ENCODE data around the gene ADAM19.

ADAM19 gene

DNA sequence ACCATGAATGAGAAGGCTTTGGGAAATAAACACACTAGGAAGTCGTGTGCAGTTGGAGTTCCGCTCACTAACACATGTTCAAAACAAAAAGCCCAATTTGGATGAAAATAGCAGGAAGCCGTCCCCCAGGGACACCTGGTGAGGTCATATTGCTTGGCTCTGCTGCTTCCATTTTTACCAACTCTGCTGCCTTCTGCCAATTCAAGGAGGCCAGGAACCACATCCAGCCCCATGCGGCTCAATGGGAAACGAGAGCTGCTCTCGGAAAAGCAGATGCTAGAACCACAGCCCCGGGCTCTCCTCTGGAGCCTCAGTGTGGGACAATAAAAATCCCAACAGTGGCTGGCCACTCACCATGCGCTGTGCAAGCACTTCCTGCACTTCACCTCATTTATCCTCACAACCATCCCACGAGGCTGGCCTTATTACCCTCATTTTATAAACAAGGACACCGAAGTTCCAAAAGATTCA is 13.4 kb downstream of the ADAM19 start:
- DNase-seq = no peak

DNA sequence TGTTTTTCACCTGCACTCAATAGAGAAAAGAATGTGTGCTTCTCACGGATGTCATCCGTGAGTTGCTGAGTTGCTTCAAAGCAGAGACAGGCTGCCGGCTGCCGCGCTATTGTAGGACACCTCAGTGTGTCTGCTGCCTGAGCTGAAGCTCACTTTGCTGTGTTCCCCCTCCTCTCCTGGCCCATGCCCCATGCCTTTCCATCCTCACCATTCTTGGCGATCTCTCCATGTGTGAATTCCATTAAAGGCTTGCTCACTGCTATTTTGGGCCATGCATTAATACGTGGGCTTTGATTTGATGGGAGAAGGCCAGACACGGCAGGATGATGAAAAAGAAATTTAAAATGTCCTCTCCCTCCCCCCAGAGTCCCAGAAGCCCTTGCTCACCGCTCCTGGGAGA is 14.5 kb downstream of the ADAM19 start:
- DNase-seq = no peak

- DNase-seq = no peak
Measured at GRCh38 chr5:157559301-157559700, 16.3 kb downstream of the ADAM19 start.

DNA sequence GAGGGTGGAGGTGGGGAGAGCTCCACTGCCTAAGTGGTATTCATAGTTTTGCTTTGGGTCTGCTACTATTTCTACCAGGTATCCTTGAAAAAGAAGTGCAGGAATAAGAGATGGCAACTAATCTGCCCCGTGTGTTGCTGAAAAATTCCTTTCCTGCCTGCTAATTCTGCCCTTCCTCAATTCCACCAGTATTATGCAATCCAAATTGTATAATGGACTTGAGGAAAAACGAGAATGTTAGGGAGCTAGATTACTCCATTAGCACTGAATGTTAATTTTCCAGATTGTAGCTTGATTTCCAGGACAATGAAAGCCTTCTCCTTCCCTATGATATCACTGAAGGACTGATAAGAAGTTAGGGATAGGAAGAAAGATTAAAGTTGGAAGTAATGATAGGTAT is 16.9 kb downstream of the ADAM19 start:
- DNase-seq = no peak

GRCh38 chr5:157558041-157558595 is 17.5 kb downstream of the ADAM19 start:
- DNase-seq = no peak

DNA sequence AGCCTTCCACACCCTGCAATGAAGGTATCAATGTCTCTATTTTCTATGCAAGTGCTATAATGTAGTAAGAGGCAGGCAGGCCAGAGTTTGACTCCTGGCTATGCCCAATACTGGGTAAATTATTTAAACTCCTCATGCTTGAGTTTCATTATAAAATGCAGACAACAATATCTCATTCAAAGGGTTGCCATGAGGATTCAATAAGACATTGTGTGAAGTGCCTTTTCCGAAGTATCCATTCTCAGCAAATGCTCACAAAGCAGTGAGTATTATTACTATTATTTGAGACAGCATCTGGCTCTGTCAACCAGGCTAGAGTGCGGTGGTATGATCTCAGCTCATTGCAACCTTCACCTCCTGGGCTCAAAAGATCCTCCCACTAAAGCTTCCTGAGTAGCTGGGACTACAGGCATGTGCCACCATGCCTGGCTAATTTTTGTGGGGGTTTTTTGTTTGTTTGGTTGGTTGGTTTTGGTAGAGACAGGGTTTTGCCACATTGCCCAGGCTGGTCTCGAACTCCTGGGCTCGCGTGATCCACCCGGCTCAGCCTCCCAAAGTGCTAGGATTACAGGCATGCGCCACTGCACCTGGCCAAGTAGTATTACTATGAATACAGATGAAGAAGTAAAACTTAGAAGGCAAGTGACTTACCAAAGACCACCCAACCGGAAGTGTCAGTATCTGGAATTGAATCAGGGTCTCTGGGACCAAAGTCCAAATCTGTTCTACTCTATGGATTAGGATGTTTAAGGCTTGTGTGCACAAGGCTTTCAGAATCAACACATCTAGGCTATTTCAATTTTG is 18.8 kb downstream of the ADAM19 start:
- DNase-seq = no peak

- no peak for DNase-seq
Measured at GRCh38 chr5:157555037-157555640, 20.4 kb downstream of the ADAM19 start.

- DNase-seq = no peak
Measured at GRCh38 chr5:157554179-157555036, 21.2 kb downstream of the ADAM19 start.

- DNase-seq = no peak
Measured at GRCh38 chr5:157552650-157553049, 22.9 kb downstream of the ADAM19 start.

- no peak for DNase-seq
Measured at GRCh38 chr5:157550663-157551062, 24.9 kb downstream of the ADAM19 start.

DNA sequence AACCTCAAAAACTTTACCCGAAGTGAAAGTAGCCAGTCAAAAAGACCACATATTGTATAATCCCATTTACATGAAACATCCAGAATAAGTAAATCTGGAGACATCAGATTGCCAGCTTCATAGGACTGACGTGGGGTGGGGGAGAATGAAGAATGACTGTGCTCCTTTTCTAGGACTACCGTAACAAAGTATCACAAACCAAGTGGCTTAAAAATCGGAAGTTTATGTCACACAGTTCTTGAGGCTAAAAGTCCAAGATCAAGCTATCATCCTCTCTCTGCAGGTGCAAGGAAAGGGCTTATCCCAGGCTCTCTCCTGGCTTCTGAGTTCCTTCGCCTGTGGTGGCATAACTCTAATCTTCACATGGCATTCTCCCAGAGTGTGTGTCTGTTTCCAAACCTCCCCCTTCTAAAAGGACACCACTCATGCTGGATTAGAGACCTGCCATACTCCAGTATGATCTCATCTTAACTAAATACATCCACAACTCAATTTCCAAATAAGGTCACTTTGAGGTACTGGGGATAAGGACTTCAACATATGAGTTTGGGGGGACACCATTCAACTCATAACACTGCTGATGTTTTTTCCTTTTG is 25.5 kb downstream of the ADAM19 start:
- no peak for DNase-seq

GRCh38 chr5:157549283-157549629 is 26.3 kb downstream of the ADAM19 start:
- no peak for DNase-seq

DNA sequence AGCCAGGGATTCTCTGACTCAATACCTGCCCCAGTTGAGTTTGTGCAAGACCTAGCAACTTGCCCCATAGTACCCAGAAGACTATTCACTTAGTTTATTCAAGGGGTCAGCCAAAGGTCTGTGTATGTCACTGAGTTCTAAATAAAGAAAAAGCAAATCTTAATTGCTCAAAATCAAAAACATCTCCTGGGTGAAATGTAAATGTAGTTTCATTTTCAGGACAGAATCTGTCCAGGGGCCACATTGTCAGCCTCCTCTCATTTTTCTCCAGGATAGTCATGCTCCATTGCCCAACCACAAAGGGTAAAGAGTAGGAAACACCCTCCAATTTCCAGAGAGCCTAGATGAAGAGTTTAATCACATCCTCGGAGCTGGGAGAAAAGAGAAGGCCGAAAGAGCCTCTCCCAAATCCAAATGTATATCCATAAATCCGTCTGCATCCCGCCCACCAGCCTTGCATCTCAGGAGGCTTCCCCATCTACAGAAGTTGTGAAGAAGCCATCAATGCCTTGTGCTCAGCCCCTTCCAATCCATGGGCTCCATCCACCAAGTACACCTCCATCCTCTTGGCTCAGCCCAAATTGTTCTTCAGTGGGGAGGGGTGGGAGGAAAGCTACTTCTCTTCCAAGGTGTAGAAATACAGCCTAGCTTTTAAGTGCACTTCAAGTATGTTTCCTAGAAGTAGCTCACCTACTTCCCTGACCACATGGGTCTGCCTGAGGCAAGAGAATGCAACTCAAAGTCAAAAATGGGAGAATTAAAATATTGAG is 26.9 kb downstream of the ADAM19 start:
- no peak for DNase-seq

DNA sequence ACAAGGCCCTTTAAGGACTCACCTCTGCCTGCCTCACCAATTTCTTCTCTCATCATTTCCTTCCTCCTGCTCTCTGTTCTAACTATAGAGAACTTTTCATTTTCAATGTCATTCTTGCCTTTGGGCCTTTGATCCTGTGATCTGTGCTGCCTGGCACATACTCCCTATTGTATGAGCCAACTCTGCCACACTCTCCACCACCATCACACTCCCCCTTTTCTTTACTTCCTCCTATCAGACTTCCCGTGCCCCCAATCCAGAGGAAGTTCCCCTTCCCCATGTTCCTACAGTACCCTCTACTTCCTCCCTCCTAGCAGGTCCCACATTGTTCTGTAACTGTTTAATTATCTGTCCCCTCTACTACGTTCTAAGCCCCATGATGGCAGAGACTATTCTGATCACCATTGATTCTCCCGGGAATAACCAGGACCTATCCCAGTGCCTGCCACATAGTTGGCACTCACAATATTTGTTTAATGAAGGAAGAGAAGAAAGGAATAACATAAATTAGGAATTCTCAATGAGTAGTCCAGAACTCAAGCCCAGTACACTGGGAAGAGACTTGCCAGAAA is 27.5 kb downstream of the ADAM19 start:
- no peak for DNase-seq

DNA sequence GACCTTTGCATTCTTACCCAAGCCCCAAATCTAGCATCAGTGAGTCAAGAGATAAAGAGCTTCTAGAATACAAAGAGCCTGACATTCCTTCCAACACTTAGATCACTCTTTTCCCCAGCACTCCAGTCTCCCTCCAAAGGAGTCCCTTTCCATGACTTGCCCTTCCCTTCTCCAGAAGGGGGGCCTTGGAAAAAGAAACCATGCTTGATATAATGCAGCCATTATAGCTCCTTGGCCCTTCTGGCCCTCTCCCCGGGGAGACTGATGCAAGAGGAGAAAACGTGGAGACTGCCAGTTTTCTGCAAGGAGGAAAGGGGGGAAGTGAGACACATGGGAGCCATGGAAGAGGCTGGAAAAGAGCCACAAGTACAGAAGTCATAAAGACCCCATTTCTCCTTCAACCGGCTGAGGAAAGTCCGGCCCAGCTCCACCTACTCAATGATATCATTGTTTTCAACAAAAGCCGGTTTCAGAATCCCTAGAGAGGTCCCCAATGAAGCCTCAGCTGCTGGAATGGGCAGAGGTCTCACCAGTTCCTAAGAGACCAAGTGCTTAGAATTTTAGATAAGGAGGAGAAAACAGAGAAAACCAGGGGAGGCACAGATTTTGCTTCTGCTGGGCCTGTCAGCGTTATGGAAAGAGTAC is 29.0 kb downstream of the ADAM19 start:
- DNase-seq = no peak

DNA sequence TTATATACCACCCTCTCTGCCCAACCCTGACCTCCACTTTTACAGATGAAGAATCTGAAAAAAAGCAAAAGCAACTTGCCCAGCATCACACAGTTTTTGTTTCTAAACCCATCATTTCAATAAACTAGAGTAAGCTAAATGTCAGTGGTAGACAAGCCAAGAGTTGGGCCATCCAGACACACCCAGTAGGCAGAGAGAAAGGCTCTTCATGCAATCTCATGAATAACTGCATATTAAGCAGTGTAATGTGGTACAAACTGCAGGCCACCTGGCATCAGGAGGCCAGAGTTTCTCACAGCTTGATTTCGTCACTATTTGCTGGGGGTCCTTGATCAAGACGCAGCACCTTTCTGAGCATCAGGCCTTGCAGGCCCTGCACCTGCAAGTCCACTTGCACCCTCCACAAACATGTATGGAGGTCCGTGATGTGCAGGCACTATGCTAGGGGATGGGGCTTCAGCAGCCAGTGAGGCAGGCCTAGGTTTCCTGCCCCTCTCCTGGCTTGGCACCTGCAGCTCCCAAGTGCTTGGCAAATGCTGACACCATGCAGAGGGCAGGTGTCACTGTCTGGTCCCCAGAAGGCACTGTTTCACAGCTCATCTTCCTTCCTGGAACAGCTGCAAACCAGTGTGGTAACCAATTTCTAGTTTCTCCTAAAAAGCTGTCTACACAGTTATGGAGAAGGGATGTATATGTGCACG is 29.8 kb downstream of the ADAM19 start:
- DNase-seq = no peak

- no peak for DNase-seq
Measured at GRCh38 chr5:157544623-157544989, 31.0 kb downstream of the ADAM19 start.

GRCh38 chr5:157543825-157544622 is 31.6 kb downstream of the ADAM19 start:
- no peak for DNase-seq

DNA sequence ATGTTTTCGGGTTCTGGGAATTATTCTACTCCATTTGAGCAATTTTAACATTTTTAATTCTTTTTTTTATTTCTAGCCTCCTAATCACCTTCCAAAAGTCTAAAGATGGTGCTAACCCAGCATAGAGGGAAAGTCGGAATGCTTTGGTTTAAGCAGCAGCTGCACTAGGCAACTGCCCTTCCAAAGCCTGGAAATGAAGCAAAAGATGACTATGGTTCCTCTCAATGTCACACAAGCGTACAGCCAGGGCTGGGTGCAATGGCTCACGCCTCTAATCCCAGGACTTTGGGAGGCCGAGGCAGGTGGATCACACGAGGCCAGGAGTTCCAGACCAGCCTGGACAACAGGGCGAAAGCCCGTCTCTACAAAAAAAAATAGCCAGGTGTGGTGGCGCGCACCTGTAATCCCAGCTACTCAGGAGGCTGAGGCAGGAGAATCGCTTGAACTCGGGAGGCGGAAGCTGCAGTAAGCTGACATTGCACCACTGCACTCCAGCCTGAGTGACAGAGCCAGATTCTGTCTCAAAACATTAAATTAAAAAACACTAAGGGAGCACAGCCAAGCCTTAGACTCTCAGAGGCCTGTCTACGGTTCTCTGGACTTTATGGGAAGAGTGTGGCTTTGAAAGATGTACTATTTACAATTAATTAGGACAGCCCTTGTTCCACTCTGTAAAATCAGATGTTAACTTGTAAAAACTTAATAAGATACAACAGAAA is 33.1 kb downstream of the ADAM19 start:
- DNase-seq = no peak

Data from NCI-H2029 (cell line).